Measurements from ENCODE around the gene NFYA.

The NFYA gene

DNA sequence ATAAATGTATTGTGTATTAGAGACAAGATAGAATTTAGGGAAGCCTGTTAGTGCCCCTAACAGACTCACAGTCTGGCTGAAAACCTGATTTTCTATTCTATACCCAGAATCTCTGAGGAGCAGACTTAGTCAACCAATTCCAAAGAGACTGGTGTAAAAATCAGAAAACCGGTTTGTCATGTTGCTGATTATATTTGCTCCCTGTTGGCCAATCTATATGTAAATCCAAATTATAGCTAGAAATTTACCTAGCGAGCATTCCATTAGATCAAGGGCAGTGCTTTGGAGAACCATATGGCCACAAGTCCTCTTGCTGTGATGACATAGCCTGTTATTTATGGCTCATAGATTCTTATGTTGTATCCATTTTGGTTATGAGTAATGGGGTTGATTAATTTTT is 4.8 kb downstream of the NFYA start:
- no peak overlapping the region for H3K4me3 ChIP-seq (ENCODE audit: low read length)
- no peaks in the 10 kb centered on the region for H3K36me3 ChIP-seq (ENCODE audit: control insufficient read depth, insufficient read depth, low read length)
- no peak overlapping the region for H3K9ac ChIP-seq (ENCODE audit: low read length)
- no peaks in the 10 kb centered on the region for H3K4me1 ChIP-seq (ENCODE audit: control insufficient read depth, insufficient read depth, low read length)
- H3K27me3 ChIP-seq (ENCODE audit: control insufficient read depth, insufficient read depth, low read length): no peaks in the 10 kb centered on the region
- H3K9me3 ChIP-seq (ENCODE audit: control insufficient read depth, low read length): no peaks in the 10 kb centered on the region

DNA sequence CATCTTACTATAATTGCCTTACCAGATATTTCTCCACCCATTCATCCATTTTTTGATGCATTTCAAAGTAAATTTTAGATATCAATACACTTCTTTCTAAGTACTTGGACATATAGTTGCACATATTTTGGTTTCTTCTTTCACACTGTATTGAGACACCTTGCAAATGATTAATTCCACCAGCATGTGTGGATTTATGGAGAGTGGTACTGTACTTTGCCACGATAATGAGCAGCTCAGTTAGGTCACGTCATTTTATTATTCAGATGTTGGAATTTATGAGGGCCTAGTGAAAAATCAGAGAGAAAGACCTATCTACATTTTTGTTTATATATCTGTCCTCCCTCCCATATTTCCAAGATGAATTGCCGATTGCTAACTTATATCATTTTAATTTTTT is 5.3 kb downstream of the NFYA start:
- Histone ChIP-seq H3K4me3 (ENCODE audit: low read length) (no peak overlapping the region), H3K9me3 (ENCODE audit: control insufficient read depth, low read length) (no peaks in the 10 kb centered on the region), H3K27me3 (ENCODE audit: control insufficient read depth, insufficient read depth, low read length) (no peaks in the 10 kb centered on the region), H3K4me1 (ENCODE audit: control insufficient read depth, insufficient read depth, low read length) (no peaks in the 10 kb centered on the region), H3K9ac (ENCODE audit: low read length) (no peak overlapping the region), H3K36me3 (ENCODE audit: control insufficient read depth, insufficient read depth, low read length) (no peaks in the 10 kb centered on the region)

DNA sequence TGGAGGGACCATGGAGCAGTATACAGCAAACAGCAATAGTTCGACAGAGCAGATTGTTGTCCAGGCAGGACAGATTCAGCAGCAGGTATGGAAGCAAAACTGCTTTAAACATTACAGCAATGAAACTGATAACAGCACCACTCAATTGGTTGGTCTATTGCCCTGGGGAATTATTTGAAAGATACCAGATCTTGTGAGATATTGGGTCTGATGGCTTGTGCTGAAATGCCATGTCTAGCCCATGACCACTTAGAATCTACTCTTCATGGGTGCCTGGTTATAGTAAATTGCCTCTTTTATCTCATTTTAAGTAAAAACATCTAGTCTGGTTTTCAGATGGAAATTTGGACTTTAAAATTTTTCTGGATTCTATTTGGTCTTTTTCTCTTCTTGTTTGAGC is 6.3 kb downstream of the NFYA start:
- H3K4me1 ChIP-seq (ENCODE audit: control insufficient read depth, insufficient read depth, low read length): no peaks in the 10 kb centered on the region
- no peaks in the 10 kb centered on the region for H3K9me3 ChIP-seq (ENCODE audit: control insufficient read depth, low read length)
- H3K36me3 ChIP-seq (ENCODE audit: control insufficient read depth, insufficient read depth, low read length): no peaks in the 10 kb centered on the region
- H3K4me3 ChIP-seq (ENCODE audit: low read length): no peak overlapping the region
- H3K27me3 ChIP-seq (ENCODE audit: control insufficient read depth, insufficient read depth, low read length): no peaks in the 10 kb centered on the region
- H3K9ac ChIP-seq (ENCODE audit: low read length): no peak overlapping the region

DNA sequence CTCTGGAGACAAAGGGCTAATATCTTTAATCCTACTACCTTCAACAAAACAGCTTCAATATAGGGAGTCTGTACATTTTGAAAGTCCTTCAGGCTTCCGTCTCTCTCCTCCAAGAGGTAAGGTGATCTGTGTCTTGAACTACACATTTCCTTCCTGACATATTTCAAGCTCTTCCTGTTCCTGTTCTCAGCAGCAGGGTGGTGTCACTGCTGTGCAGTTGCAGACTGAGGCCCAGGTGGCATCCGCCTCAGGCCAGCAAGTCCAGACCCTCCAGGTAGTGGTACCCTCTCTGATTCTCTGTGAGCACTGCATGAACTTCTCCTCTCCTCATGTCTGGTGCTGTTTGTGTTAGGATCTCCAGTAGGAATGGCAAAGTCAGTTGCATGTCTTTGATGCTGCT is 7.8 kb downstream of the NFYA start:
- Histone ChIP-seq H3K9ac (ENCODE audit: low read length) (no peak overlapping the region), H3K27me3 (ENCODE audit: control insufficient read depth, insufficient read depth, low read length) (no peaks in the 10 kb centered on the region), H3K4me3 (ENCODE audit: low read length) (no peak overlapping the region), H3K36me3 (ENCODE audit: control insufficient read depth, insufficient read depth, low read length) (no peaks in the 10 kb centered on the region), H3K4me1 (ENCODE audit: control insufficient read depth, insufficient read depth, low read length) (no peaks in the 10 kb centered on the region), H3K9me3 (ENCODE audit: control insufficient read depth, low read length) (no peaks in the 10 kb centered on the region)

DNA sequence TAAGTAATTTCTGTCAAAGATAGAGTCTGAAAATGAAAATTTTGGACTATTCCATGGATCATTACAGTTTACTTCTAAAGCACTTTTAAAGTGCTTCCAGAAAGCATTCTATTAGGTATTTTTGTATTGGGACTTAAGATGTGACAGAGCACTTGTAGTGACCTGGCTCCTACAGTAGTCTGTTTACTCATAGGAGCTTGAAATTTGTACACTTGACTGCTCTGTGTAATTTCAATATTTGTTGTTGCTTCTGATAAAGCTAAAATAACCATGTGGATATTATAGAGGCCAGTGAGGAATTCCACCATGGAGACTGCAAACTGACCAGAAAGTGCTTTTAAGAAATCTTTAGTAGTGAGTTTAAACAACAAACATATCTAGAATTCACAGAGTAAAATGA is 10.3 kb downstream of the NFYA start:
- Histone ChIP-seq H3K9me3 (ENCODE audit: control insufficient read depth, low read length) (no peaks in the 10 kb centered on the region), H3K27me3 (ENCODE audit: control insufficient read depth, insufficient read depth, low read length) (no peaks in the 10 kb centered on the region), H3K4me3 (ENCODE audit: low read length) (no peak overlapping the region), H3K4me1 (ENCODE audit: control insufficient read depth, insufficient read depth, low read length) (no peaks in the 10 kb centered on the region), H3K9ac (ENCODE audit: low read length) (no peak overlapping the region), H3K36me3 (ENCODE audit: control insufficient read depth, insufficient read depth, low read length) (no peaks in the 10 kb centered on the region)

DNA sequence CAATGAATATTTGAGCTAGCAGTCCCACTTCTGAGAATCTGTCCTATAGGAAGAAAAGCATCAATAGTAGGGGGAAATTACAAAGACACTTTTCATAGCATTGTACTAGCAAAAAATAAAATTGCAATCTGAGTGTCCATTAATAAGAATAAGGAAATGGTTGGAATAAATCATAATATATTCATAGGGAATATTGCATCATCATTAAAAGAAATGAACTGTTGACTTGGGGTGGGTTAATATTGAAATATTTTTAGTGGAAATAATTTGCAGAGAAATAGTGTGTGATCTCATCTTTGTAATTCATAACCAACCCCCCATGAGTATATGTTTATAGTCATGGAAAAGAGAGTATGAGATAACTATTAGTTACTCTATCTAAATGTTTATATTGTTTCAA is 12.4 kb downstream of the NFYA start:
- peaks cover under 1% of the 10 kb centered on the region for H3K36me3 ChIP-seq (ENCODE audit: control insufficient read depth, insufficient read depth, low read length)
- H3K4me1 ChIP-seq (ENCODE audit: control insufficient read depth, insufficient read depth, low read length): no peaks in the 10 kb centered on the region
- no peak overlapping the region for H3K9ac ChIP-seq (ENCODE audit: low read length)
- no peaks in the 10 kb centered on the region for H3K27me3 ChIP-seq (ENCODE audit: control insufficient read depth, insufficient read depth, low read length)
- H3K9me3 ChIP-seq (ENCODE audit: control insufficient read depth, low read length): no peaks in the 10 kb centered on the region
- no peak overlapping the region for H3K4me3 ChIP-seq (ENCODE audit: low read length)

DNA sequence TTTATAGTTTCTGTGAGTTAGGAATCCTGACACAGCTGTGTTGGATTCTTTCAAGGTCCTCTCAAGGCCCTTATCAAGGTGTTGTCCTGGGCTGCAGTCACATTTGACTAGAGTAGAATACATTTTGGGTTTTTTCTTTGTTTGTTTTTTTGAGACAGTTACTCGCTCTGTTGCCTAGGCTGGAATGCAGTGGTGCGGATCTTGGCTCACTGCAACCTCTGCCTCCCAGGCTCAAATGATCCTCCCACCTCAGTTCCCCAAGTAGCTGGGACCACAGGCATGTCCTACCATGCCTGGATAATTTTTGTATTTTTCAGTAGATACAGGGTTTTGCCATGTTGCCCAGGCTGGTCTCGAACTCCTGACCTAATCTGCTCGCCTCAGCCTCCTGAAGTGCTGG is 15.7 kb downstream of the NFYA start:
- Histone ChIP-seq H3K27me3 (ENCODE audit: control insufficient read depth, insufficient read depth, low read length) (no peaks in the 10 kb centered on the region), H3K4me1 (ENCODE audit: control insufficient read depth, insufficient read depth, low read length) (no peaks in the 10 kb centered on the region), H3K9me3 (ENCODE audit: control insufficient read depth, low read length) (no peaks in the 10 kb centered on the region), H3K4me3 (ENCODE audit: low read length) (no peak overlapping the region), H3K36me3 (ENCODE audit: control insufficient read depth, insufficient read depth, low read length) (peaks cover 4% of the 10 kb centered on the region), H3K9ac (ENCODE audit: low read length) (no peak overlapping the region)

DNA sequence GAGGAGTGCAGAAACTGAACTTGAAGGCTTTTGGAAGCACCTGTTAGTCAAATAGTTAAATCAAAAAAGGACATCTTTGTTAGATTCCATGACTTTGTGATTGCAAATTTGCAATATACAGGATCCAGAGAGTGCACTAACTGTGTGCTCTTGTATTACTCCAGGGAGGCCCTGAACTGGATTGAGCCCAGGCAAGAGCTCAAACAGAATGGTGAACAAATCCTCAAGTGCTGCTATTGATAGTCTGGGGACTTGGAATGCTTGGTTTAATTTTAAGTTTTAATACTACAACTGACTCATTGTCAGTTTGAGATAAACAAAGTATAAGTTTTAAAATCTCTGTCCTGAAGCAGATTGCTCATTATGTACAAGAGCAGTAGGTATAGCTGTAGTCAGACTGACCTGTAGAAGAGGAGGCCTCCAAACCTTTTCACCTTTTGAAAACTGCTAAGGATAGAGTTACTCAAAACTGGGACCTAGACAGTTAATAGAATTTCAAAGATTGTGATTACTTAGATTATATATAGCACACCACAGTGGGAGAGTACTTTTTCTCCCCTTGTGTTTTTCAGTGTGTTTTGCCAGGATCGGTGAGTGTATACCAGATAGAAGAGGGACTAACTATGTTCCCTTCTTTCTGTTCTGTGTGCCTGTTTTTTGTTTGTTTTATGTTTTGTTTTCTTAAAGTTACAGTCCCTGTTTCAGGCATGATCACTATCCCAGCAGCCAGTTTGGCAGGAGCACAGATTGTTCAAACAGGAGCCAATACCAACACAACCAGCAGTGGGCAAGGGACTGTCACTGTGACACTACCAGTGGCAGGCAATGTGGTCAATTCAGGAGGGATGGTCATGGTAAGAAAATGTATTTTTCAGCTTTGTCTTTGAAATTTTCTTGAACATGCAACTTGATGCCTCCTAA is 18.3 kb downstream of the NFYA start:
- H3K27me3 ChIP-seq (ENCODE audit: control insufficient read depth, insufficient read depth, low read length): no peaks in the 10 kb centered on the region
- no peak overlapping the region for H3K9ac ChIP-seq (ENCODE audit: low read length)
- H3K36me3 ChIP-seq (ENCODE audit: control insufficient read depth, insufficient read depth, low read length): peaks cover 9% of the 10 kb centered on the region
- H3K4me1 ChIP-seq (ENCODE audit: control insufficient read depth, insufficient read depth, low read length): no peaks in the 10 kb centered on the region
- no peak overlapping the region for H3K4me3 ChIP-seq (ENCODE audit: low read length)
- no peaks in the 10 kb centered on the region for H3K9me3 ChIP-seq (ENCODE audit: control insufficient read depth, low read length)

DNA sequence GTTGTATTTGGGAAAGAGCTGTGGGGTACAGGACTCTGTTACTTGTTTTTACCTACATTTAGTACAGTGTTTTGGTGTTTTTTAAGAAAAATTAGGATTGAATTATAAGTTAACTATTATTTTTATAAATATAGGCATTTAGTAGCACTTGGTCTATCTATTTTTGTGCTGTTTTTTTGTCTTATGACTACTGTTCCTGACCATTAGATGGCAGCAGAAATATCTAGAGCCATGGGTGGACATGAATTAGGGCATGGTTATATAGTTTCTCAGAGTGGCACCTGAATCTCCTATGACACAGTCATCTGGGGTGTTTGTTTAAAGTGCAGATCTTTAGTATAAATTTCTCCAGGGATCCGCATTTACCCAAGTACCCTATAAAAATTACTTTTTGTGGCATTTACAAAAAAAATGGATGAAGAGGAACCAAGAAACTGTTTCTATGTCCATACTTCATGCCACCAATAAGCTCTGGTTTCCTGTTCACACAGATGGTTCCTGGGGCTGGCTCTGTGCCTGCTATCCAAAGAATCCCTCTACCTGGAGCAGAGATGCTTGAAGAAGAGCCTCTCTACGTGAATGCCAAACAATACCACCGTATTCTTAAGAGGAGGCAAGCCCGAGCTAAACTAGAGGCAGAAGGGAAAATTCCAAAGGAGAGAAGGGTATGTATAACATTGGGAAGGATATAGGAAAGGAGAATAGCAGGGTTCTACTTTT is 19.8 kb downstream of the NFYA start:
- Histone ChIP-seq H3K27me3 (ENCODE audit: control insufficient read depth, insufficient read depth, low read length) (no peaks in the 10 kb centered on the region), H3K36me3 (ENCODE audit: control insufficient read depth, insufficient read depth, low read length) (peaks cover 9% of the 10 kb centered on the region), H3K4me3 (ENCODE audit: low read length) (no peak overlapping the region), H3K9ac (ENCODE audit: low read length) (no peak overlapping the region), H3K9me3 (ENCODE audit: control insufficient read depth, low read length) (no peaks in the 10 kb centered on the region), H3K4me1 (ENCODE audit: control insufficient read depth, insufficient read depth, low read length) (no peaks in the 10 kb centered on the region)

DNA sequence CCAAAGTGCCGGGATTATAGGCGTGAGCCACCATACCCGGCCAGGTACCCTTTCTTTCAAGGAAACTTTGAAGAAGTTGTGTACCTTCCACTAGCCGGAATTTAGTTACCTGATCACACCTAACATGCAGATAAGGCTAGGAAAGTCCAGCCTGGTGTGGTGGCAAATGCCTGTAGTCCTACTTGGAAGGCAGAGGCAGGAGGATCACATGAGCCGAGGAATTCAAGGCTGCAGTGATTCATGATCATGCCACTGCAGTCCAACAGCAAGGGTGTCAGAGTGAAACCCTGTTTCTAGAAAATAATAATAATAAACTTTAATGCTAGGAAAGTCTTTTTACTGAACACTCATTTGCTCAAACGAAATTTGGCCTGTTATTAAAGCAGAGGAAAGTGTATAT is 21.0 kb downstream of the NFYA start:
- Histone ChIP-seq H3K27me3 (ENCODE audit: control insufficient read depth, insufficient read depth, low read length) (no peaks in the 10 kb centered on the region), H3K4me1 (ENCODE audit: control insufficient read depth, insufficient read depth, low read length) (no peaks in the 10 kb centered on the region), H3K9ac (ENCODE audit: low read length) (no peak overlapping the region), H3K36me3 (ENCODE audit: control insufficient read depth, insufficient read depth, low read length) (peaks cover 9% of the 10 kb centered on the region), H3K9me3 (ENCODE audit: control insufficient read depth, low read length) (no peaks in the 10 kb centered on the region), H3K4me3 (ENCODE audit: low read length) (no peak overlapping the region)

DNA sequence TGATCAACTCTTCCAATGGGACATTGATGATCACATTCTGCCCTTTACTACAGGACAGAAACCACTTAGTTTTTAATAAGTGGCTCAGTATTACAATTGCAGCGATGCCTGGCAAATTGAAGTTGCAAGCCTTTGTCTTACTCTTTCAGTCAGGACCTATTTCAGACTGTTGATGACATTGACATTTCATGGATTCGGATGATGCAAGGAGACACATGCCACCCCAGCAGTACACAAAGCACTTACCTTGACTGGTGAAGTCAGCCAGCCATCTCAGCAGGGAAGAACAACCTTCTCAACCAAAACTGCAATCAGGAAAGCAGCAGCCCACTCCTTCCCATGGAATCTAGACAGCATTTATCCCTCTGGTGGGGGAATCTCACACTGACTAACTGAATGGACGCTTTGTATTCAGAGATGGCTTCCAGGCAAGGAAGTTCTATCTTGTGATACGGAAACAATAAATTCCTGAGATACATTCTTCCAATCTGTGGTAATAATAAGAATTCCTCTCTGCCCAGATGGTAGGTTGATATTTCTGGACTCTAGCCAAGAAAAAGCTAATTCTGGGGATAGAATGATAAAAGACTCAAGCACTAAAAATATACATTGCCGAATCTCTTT is 24.8 kb downstream of the NFYA start:
- H3K9me3 ChIP-seq (ENCODE audit: control insufficient read depth, low read length): no peaks in the 10 kb centered on the region
- no peak overlapping the region for H3K9ac ChIP-seq (ENCODE audit: low read length)
- no peaks in the 10 kb centered on the region for H3K4me1 ChIP-seq (ENCODE audit: control insufficient read depth, insufficient read depth, low read length)
- H3K27me3 ChIP-seq (ENCODE audit: control insufficient read depth, insufficient read depth, low read length): no peaks in the 10 kb centered on the region
- H3K4me3 ChIP-seq (ENCODE audit: low read length): no peak overlapping the region
- peaks cover 9% of the 10 kb centered on the region for H3K36me3 ChIP-seq (ENCODE audit: control insufficient read depth, insufficient read depth, low read length)

DNA sequence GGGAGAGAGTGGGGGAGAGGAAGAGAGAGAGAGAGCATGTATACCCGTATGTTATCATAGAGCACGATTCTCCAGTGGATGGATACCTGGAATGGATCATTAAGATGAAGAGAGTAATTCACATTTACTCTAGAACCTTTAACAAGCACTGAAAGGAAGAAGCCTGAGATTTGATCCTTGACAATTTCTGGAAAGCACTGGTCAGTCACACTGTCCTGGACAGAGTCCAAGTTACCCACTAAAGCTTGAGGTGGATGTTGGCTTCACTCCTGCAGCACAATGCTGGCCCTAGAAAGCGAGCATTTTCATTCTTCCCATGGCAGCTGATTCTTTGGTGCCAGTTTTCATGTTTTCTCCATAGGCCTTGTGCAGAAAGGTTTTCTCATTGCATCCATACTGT is 25.6 kb downstream of the NFYA start:
- Histone ChIP-seq H3K36me3 (ENCODE audit: control insufficient read depth, insufficient read depth, low read length) (peaks cover 9% of the 10 kb centered on the region), H3K4me3 (ENCODE audit: low read length) (no peak overlapping the region), H3K27me3 (ENCODE audit: control insufficient read depth, insufficient read depth, low read length) (no peaks in the 10 kb centered on the region), H3K4me1 (ENCODE audit: control insufficient read depth, insufficient read depth, low read length) (no peaks in the 10 kb centered on the region), H3K9me3 (ENCODE audit: control insufficient read depth, low read length) (no peaks in the 10 kb centered on the region), H3K9ac (ENCODE audit: low read length) (no peak overlapping the region)

Data from mucosa of stomach (tissue), 1 donor.